HEK293 (cell line): ENCODE results near the gene SETD3.
A peak's percentile ranks its signal among the peaks of the same experiment; 100 is the strongest.

Experiments used
- CTCF ChIA-PET: fragments of 350-600 bp; formaldehyde crosslinking; extraction: SDS; loops from one replicate; lab custom pipeline; 2021; ENCODE audit warnings: antibody characterized with exemption; lab: Yijun Ruan, JAX
- POLR2A ChIA-PET: fragments of 300-600 bp; formaldehyde crosslinking; extraction: SDS; loops from one replicate; lab custom pipeline; 2020; ENCODE audit warnings: antibody characterized with exemption, inconsistent platforms; lab: Yijun Ruan, JAX
- H3K27ac ChIP-seq: fragments of 200-500 bp; sonication (Bioruptor generic); 2 replicates; pipeline ENCODE4 v1.5.1; 2014; ENCODE audit warnings: low read depth, low read length, control low read depth, inconsistent platforms; ENCODE audit errors: extremely low read depth
- H3K36me3 ChIP-seq, 2 experiments: fragments of 200-500 bp in 1 of 2; sonication (Bioruptor generic) in 1 of 2; 1 replicate in 1 of 2; 2 replicates in 1 of 2; pipeline ENCODE4 v1.5.1; 2014 to 2017; ENCODE audit warnings: inconsistent platforms in 2 of 2, low read length in 2 of 2; ENCODE audit not compliant: control insufficient read depth in 2 of 2, insufficient read depth in 1 of 2
- H3K4me1 ChIP-seq: fragments of 200-500 bp; sonication (Bioruptor generic); 2 replicates; pipeline ENCODE4 v1.5.1; 2014; ENCODE audit warnings: mild to moderate bottlenecking, low read length, inconsistent platforms; ENCODE audit not compliant: control insufficient read depth, insufficient read depth
- H3K4me3 ChIP-seq: 2 replicates; pipeline ENCODE4 v1.5.1; 2011; ENCODE audit warnings: low read depth, mild to moderate bottlenecking, control low read depth, low read length, moderate library complexity
- H3K9me3 ChIP-seq: fragments of 200-500 bp; sonication (Bioruptor generic); 2 replicates; pipeline ENCODE4 v1.5.1; 2014; ENCODE audit warnings: low read depth, low read length, inconsistent platforms; ENCODE audit not compliant: control insufficient read depth, insufficient read depth
- BCL11B ChIP-seq: fragments of 450-650 bp; formaldehyde crosslinking; IDR thresholded peaks from 2 replicates; pipeline ENCODE4 v1.5.1; 2016; ENCODE audit warnings: low read depth, missing biosample characterization, missing genetic modification characterization
- CTCF ChIP-seq: fragments of 450-650 bp; formaldehyde crosslinking; IDR thresholded peaks from 2 replicates; pipeline ENCODE4 v1.5.1; 2016; ENCODE audit warnings: missing biosample characterization, missing genetic modification characterization
- GLIS2 ChIP-seq: fragments of 450-650 bp; formaldehyde crosslinking; IDR thresholded peaks from 2 replicates; pipeline ENCODE4 v1.5.1; 2016; ENCODE audit warnings: missing biosample characterization, missing genetic modification characterization
- HIC1 ChIP-seq: fragments of 450-650 bp; formaldehyde crosslinking; IDR thresholded peaks from 2 replicates; pipeline ENCODE4 v1.5.1; 2016; ENCODE audit warnings: missing biosample characterization, missing genetic modification characterization
- IKZF3 ChIP-seq: fragments of 450-650 bp; IDR thresholded peaks from 2 replicates; pipeline ENCODE4 v1.5.0; 2018; ENCODE audit warnings: missing biosample characterization, mild to moderate bottlenecking, missing genetic modification characterization, moderate library complexity
- SP2 ChIP-seq: fragments of 450-650 bp; formaldehyde crosslinking; IDR thresholded peaks from 2 replicates; pipeline ENCODE4 v1.5.1; 2016; ENCODE audit warnings: missing biosample characterization, missing genetic modification characterization
- SP7 ChIP-seq: fragments of 450-650 bp; formaldehyde crosslinking; IDR thresholded peaks from 2 replicates; pipeline ENCODE4 v1.5.1; 2016; ENCODE audit warnings: missing biosample characterization, missing genetic modification characterization
- WT1 ChIP-seq: fragments of 450-650 bp; formaldehyde crosslinking; IDR thresholded peaks from 2 replicates; pipeline ENCODE4 v1.5.1; 2016; ENCODE audit warnings: missing biosample characterization, missing genetic modification characterization
- ZBTB1 ChIP-seq: fragments of 450-650 bp; formaldehyde crosslinking; IDR thresholded peaks from 2 replicates; pipeline ENCODE4 v1.5.1; 2016; ENCODE audit warnings: missing biosample characterization, missing genetic modification characterization
- ZBTB10 ChIP-seq: fragments of 450-650 bp; formaldehyde crosslinking; IDR thresholded peaks from 2 replicates; pipeline ENCODE4 v1.5.1; 2016; ENCODE audit warnings: missing biosample characterization, missing genetic modification characterization
- ZBTB17 ChIP-seq: fragments of 450-650 bp; formaldehyde crosslinking; IDR thresholded peaks from 2 replicates; pipeline ENCODE4 v1.5.1; 2016; ENCODE audit warnings: missing biosample characterization, missing genetic modification characterization
- ZNF2 ChIP-seq: fragments of 450-650 bp; formaldehyde crosslinking; IDR thresholded peaks from 2 replicates; pipeline ENCODE4 v1.5.1; 2016; ENCODE audit warnings: missing biosample characterization, missing genetic modification characterization
- ZNF311 ChIP-seq: fragments of 450-650 bp; formaldehyde crosslinking; IDR thresholded peaks from 2 replicates; pipeline ENCODE4 v1.5.1; 2017; ENCODE audit warnings: missing biosample characterization, missing genetic modification characterization, borderline replicate concordance
- ZNF335 ChIP-seq: fragments of 450-650 bp; formaldehyde crosslinking; conservative IDR thresholded peaks from 2 replicates; pipeline ENCODE4 v1.5.1; 2016; ENCODE audit warnings: missing biosample characterization, missing genetic modification characterization
- ZNF391 ChIP-seq: fragments of 450-650 bp; formaldehyde crosslinking; IDR thresholded peaks from 2 replicates; pipeline ENCODE4 v1.5.1; 2016; ENCODE audit warnings: low read depth, missing biosample characterization, missing genetic modification characterization, borderline replicate concordance
- ZNF423 ChIP-seq: fragments of 450-650 bp; formaldehyde crosslinking; IDR thresholded peaks from 2 replicates; pipeline ENCODE4 v1.5.1; 2016; ENCODE audit warnings: missing biosample characterization, missing genetic modification characterization
- ZNF544 ChIP-seq: fragments of 450-650 bp; formaldehyde crosslinking; IDR thresholded peaks from 2 replicates; pipeline ENCODE4 v1.5.0; 2017; ENCODE audit warnings: missing biosample characterization, missing genetic modification characterization
- ZNF596 ChIP-seq: fragments of 450-650 bp; IDR thresholded peaks from 2 replicates; pipeline ENCODE4 v1.5.0; 2018; ENCODE audit warnings: missing biosample characterization, mild to moderate bottlenecking, missing genetic modification characterization, moderate library complexity
- ZNF600 ChIP-seq: fragments of 450-650 bp; formaldehyde crosslinking; IDR thresholded peaks from 2 replicates; pipeline ENCODE4 v1.5.1; 2016; ENCODE audit warnings: missing biosample characterization, missing genetic modification characterization
- ZNF624 ChIP-seq: fragments of 450-650 bp; formaldehyde crosslinking; IDR thresholded peaks from 2 replicates; pipeline ENCODE4 v1.5.1; 2017; ENCODE audit warnings: missing biosample characterization, missing genetic modification characterization
- ZNF654 ChIP-seq: fragments of 450-650 bp; formaldehyde crosslinking; IDR thresholded peaks from 2 replicates; pipeline ENCODE4 v1.5.1; 2016; ENCODE audit warnings: low read depth, missing biosample characterization, missing genetic modification characterization
- ZNF792 ChIP-seq: fragments of 450-650 bp; formaldehyde crosslinking; IDR thresholded peaks from 2 replicates; pipeline ENCODE4 v1.5.1; 2016; ENCODE audit warnings: missing biosample characterization, missing genetic modification characterization
- ZXDB ChIP-seq: fragments of 450-650 bp; formaldehyde crosslinking; IDR thresholded peaks from 2 replicates; pipeline ENCODE4 v1.5.1; 2016; ENCODE audit warnings: missing biosample characterization, missing genetic modification characterization

Gene SETD3

GRCh38 chr14:99393059-99393655 is 87.5 kb downstream of the SETD3 start:
- ChIA-PET POLR2A (no interaction called here), CTCF (interaction anchor here (0.5 to 11.8 kb wide), 37 partner anchors 10 to 766 kb away, joined by 3 to 175 read pairs (median 5); no protein-coding TSS in a partner anchor)

GRCh38 chr14:99391671-99392070 is 89.0 kb downstream of the SETD3 start:
- Histone ChIP-seq H3K4me3 (no peak overlapping the region), H3K9me3 (no peaks in the 10 kb centered on the region), H3K36me3 (peaks cover 0 to 6% of the 10 kb centered on the region in 2 experiments; a peak in 2 of 3 replicates), H3K27ac (no peak overlapping the region), H3K4me1 (0 out of 2 replicates have a peak, but pooled peaks cover 7% of the 10 kb centered on the region)
- ChIA-PET POLR2A (interaction anchor here (0.6 kb wide), 1 partner anchor 46 kb away, joined by 9 read pairs; no protein-coding TSS in a partner anchor), CTCF (interaction anchor here (0.6 to 11.8 kb wide), 6 partner anchors 11 to 1803 kb away, joined by 3 to 175 read pairs (median 38); no protein-coding TSS in a partner anchor)
- TF ChIP-seq HIC1 (tag by site-specific recombination) (no peak), ZNF544 (no peak), ZBTB1 (tag by site-specific recombination) (no peak), ZXDB (tag by site-specific recombination) (no peak), SP2 (no peak), ZNF311 (tag by site-specific recombination) (no peak), ZNF624 (tag by site-specific recombination) (no peak), ZNF792 (tag by site-specific recombination) (no peak)

More at GRCh38 chr14:99393059-99393655, 87.5 kb downstream of the SETD3 start:
- no peak overlapping the region for H3K4me3 ChIP-seq
- TF ChIP-seq IKZF3 (tag by site-specific recombination) (0 out of 2 replicates have a peak, but pooled peaks have one; percentile 13), CTCF (tag by site-specific recombination) (peak; percentile 32; the same call in 1 of the 2 replicates), ZBTB17 (peak; percentile 62), ZNF596 (tag by site-specific recombination) (no peak), ZNF654 (peak; percentile 22; the same call in 1 of the 2 replicates), ZNF335 (tag by site-specific recombination) (no peak), SP7 (tag by site-specific recombination) (no peak), ZNF391 (tag by site-specific recombination) (no peak)
- TF ChIP-seq, all 188 proteins: peak for 4
- 0 out of 2 replicates have a peak, but pooled peaks cover 7% of the 10 kb centered on the region for H3K4me1 ChIP-seq
- no peak overlapping the region for H3K27ac ChIP-seq
- H3K36me3 ChIP-seq, result peaks cover under 1 to 19% of the 10 kb centered on the region in 2 experiments
- H3K9me3 ChIP-seq, result no peaks in the 10 kb centered on the region

- Histone ChIP-seq H3K36me3 (peaks cover 0 to 6% of the 10 kb centered on the region in 2 experiments; a peak in 1 of 3 replicates), H3K9me3 (no peaks in the 10 kb centered on the region), H3K4me1 (no peaks in the 10 kb centered on the region), H3K4me3 (no peak overlapping the region), H3K27ac (no peak overlapping the region)
- ChIA-PET CTCF (interaction anchor here (0.6 to 11.8 kb wide), 32 partner anchors 9 to 1212 kb away, joined by 3 to 175 read pairs (median 4); no protein-coding TSS in a partner anchor), POLR2A (no interaction called here)
- TF ChIP-seq WT1 (peak; percentile 24; the same call in 1 of the 2 replicates), IKZF3 (tag by site-specific recombination) (no peak), ZNF423 (tag by site-specific recombination) (peak; percentile 75; the same call in 1 of the 2 replicates), ZNF2 (tag by site-specific recombination) (0 out of 2 replicates have a peak, but pooled peaks have one; percentile 24), ZNF600 (0 out of 2 replicates have a peak, but pooled peaks have one; percentile 15), ZBTB10 (tag by site-specific recombination) (no peak), GLIS2 (tag by site-specific recombination) (0 out of 2 replicates have a peak, but pooled peaks have one; percentile 25), BCL11B (tag by site-specific recombination) (no peak)
Observed at GRCh38 chr14:99389174-99389826, 91.4 kb downstream of the SETD3 start.
